ENCODE data around the gene REPIN1.
A peak's percentile ranks its signal among the peaks of the same experiment; 100 is the strongest.

The REPIN1 gene

DNA sequence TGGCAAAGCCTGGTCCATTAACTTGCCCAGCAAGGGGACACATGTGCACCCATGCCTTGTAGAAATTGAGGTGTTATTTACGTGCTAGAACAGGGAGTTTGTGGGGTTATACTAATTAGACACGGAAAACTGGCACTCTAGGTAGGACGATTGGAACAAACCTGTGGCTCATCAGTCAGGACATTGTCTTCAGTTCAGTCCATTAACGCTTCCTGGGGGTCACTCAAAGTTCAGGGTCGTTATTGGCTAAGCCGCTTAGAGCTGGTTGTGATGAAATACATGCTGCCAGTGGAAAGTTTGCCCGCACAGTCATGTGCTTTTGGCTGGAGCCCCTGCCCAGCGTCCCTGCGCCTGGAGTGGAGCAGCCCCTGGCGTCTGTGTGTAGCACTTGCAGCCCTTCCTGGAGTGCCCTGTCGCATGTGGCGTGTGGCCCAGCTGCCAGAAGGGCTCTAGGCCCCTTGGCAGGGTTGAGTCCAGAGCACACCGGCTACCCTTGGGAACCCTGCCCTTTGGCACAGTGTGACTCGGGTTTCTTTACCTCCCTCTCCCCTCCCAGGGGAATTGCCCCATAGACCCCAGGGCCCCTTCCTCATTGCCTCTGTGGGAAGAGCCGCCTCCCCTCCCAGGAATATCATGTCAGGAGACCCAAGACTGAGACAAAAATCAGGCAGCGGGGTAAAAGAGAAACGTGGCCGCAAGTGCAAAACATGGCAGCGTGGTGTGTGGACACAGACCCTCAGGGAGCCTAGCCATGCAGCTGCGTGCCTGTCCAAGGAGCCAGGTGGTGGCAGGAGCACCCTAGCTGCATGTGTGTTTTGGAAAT is 20.3 kb downstream of the REPIN1 start:
- peak in 54 of 56 donors; percentile 19 to 87 (median 76) for DNase-seq

DNA sequence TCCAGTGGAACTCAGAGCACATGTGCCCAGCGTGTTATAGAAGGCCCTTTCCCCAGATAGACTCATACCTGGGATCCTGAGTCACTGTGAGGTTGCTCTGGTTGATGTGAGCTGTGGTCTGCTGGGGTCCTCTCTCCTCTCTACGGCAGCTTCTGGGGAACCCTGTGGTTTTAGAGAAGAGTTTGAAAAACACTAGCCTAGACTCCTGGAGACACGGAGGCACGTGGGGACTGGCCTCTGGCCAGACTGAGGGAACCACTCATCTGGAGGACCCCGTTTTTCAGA is 20.9 kb downstream of the REPIN1 start:
- DNase-seq = no peak

DNA sequence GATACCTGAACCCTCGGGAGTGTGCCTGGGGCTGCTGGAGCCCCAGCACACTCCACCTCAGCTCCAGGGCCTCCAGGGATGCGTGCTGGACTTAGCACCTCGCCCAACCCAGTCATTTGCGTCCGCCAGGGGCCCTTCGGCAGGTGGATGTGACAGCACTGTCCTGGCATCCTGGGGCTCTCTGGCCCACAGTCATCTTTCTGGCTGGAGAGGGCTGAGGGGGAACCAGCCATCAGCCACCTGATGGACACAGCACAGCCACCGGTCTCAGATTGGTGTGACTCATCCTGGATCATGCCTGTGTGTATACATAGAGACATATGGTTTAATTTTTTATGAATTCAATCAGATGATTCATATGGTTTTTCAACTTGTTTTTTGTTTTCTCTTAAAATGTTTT is 21.6 kb downstream of the REPIN1 start:
- DNase-seq = no peak

DNA sequence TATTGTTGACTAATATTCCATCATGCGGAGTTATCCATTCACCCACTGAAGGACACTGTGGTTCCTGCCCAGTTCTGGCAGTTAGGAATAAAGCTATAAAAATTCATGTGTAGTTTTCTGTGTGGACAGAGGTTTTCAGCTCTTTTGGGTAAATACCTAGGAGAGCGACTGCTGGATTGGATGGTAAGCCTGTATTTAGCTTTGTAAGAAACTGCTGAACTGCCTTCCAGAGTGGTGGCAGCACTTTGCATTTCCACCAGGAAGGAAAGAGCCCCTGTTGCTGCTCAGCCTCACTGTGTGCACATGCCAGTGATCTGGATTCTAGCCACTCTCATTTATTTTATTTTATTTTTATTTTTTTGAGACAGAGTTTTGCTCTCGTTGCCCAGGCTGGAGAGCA is 24.7 kb downstream of the REPIN1 start:
- DNase-seq = no peak

DNA sequence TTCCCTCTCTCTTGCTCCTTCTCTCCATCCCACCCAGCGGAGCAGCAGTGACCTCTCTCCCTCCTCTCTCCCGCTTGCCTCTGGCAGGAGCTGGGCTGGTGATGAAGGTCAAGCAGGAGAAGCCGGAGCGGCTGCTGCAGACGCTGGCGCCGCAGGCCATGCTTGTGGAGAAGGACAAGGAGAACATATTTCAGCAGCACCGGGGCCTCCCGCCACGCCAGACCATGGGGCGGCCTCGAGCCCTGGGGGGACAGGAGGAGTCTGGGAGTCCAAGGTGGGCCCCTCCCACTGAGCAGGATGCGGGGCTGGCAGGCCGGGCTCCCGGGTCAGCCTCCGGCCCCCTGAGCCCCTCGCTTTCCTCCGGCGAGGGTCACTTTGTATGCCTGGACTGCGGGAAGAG is 27.8 kb downstream of the REPIN1 start:
- no peak for DNase-seq

DNA sequence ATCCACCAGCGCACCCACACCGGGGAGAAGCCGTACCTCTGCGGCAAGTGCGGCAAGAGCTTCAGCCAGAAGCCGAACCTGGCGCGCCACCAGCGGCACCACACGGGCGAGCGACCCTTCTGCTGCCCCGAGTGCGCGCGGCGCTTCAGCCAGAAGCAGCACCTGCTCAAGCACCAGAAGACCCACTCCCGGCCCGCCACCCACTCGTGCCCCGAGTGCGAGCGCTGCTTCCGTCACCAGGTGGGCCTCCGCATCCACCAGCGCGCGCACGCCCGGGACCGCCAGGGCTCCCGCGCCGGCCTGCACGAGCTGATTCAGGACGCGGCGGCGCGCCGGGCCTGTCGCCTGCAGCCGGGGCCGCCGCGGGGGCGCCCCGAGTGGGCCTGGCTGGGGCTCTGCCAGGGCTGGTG is 28.2 kb downstream of the REPIN1 start:
- no peak for DNase-seq

DNA sequence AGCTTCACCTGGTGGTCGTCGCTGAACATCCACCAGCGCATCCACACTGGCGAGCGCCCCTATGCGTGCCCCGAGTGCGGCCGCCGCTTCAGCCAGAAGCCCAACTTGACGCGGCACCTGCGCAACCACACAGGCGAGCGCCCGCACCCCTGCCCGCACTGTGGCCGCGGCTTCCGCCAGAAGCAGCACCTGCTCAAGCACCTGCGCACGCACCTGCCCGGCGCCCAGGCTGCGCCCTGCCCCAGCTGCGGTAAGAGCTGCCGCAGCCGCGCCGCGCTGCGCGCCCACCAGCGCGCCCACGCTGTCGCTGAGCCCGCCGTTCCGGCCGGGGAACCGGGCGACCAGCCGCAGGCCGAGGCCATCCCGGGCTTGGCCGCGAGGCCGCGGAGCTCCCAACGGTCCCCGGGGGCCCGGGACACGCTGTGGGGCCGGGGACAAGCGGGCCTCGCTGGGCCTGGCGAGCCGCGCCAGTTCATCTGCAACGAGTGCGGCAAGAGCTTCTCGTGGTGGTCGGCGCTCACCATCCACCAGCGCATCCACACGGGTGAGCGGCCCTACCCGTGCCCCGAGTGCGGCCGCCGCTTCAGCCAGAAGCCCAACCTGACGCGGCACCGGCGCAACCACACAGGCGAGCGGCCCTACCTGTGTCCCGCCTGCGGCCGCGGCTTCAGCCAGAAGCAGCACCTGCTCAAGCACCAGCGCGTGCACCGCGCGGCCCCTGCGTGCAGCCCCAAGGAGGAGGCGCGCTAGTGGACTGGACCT is 28.9 kb downstream of the REPIN1 start:
- no peak for DNase-seq

DNA sequence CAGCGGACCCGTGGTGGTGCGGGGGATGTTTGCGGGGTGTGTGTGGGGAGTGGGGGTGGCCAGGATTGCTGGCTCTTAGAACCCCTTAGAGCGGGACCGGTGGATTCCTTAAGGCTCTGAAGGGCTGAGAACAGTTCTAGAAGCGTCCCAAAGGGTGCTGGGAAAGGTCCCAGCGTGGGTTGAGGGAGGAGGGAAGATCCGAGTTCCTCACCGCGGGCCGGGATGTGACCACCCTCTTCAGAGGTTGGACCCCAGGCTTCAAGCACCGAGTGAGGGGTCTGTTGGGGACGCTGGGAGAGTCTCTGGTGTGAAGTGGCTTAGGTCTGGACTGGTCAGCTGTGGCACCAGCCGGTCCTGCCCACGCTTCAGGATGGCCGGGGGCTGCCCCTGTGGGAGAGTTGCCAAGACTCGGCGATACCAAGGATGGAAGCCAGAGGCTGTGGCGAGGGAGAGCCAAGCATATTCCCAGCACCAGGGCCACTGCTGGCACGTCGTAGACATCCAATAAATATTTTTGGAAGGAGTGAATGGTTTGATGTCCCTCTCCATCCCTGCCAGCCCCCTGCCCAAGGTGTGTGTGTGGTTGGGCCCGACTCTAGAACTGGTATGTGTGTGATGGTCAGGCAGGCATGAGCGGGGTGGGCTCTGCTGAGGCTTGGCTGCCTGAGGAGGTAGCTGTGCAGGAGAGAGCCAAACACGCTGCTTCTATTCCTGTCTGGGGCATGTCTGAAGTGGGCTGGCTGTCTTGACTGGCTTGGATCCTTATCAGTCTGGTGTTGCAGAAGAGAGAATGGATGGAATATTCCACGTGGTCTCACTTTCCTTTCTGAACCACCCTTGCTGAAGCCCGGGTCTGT is 29.7 kb downstream of the REPIN1 start:
- DNase-seq = no peak

DNA sequence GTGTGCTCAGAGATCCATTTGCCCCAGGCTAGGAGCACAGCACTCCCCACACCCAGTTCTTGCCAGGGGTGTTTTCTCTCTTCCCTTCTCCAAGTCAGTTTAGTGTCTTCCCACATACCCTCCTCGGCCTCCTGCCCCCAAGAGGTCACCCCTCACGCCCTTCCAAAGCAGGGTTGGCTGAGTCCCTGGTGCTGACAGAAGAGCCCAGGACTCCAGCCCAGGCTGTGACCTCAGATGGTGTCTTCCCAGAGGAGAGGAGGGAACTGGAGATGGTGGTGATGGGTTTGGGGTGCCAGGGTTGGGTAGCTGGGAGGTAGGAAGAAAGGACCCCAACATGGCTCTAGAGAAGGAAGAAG is 30.3 kb downstream of the REPIN1 start:
- no peak for DNase-seq

DNA sequence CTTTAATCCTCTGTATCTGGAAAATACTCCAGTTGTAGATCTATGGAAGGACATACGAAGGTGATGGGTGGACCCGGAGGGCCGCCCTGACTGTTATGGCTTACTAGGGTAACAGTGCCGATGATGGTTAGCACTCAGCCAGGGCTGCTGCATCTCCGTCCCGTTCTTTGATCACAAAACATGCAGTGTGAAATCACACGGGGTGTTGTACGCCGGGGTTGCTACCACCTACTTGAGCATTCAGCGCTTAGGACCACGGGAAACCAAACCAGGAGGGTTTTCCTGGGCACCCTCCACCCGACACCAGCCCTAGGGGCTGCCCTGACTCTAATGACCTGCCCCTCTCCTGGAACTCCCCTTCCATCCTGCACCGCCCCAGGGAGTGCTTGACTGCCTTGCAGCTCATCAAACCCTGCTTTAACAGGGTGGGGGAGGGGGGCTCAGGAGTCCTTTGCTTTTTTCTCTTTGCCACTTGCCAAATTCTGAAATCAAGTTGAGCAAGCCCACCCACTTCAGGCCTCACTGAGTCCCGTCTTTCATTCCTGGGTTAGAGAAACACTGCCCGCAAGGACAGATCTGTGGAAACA is 30.9 kb downstream of the REPIN1 start:
- no peak for DNase-seq

DNA sequence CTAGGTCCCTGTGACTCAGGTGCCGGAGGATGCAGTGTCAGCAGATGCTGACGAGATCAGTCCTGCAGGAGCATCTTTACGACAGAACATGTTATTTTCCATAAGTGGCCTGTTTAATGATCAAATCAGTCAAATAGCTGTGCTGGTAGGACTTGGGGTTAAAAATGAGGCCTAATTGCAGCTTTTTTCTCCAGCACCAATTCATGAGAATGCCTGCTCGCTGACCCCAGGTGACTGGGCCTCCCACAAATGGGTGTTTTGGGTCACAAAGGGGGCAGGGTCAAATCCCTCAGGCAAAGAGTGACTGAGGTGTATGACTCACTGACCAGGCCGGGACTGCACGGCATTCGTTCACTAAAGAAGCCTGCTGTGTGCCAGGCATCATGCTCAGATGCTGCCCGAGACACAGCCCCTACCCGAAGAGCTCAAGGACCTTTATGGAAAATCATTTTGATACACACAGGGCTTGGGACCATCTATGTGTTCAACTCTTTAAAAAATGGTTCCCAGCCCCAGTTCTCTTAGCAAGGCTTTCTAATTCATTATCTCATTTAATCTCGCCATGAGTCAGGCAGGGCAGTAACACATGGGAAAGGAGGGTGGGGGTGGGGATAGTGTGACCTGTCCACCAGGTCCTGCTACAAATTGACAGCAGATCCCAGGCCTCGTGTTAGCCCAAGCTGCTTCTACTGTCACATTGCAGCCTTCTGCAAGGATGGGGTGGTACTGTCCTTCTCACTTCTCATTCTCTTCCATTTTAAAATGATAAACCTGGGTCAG is 31.6 kb downstream of the REPIN1 start:
- DNase-seq = no peak

DNA sequence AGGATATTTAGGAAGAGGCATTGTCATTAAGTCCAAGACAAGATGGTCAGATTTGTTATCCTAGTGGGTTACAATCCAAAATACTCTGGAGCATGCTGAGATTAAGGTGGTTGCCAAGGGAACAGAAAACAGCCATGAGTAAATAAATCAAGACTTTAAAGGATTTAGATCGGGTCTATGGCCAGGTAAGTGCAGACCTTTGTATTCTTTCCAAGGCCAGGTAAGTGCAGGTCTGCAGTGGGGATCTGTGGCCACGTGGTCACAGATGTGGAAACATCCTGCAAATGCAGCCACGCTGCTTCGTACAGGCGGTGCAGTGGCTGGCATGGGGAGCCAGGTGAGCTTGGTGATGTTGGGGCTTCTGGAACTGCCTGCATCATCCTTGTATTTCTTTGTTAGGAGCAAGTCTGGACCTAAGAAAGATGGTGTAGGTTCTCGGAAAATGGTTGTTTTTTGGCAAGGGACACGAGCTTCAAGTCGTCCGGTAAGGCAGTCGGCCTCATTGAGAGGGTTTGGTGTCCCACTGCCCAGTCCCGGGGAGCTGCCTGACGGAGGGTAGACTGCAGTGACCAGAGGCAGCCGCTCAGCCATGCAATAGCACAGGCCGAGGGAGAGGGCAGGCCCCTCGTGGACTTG is 32.3 kb downstream of the REPIN1 start:
- no peak for DNase-seq

DNA sequence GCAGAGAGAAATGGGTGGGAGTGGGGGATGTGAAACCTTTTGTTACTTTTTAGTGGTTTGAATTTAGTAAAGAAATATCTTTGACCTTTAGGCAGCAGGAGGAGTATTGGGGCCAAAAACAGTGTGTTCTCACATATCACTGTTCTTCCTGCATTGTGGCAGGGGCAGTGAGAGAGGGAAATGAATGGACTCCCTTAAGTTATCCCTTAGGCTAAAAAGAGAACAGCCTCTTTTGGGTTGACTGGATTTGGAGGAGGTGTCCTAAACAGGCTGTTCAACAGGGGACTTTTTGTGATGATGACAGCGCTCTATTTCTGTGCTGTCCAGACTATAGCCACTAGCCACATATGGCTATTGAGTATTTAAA is 32.8 kb downstream of the REPIN1 start:
- DNase-seq = no peak

DNA sequence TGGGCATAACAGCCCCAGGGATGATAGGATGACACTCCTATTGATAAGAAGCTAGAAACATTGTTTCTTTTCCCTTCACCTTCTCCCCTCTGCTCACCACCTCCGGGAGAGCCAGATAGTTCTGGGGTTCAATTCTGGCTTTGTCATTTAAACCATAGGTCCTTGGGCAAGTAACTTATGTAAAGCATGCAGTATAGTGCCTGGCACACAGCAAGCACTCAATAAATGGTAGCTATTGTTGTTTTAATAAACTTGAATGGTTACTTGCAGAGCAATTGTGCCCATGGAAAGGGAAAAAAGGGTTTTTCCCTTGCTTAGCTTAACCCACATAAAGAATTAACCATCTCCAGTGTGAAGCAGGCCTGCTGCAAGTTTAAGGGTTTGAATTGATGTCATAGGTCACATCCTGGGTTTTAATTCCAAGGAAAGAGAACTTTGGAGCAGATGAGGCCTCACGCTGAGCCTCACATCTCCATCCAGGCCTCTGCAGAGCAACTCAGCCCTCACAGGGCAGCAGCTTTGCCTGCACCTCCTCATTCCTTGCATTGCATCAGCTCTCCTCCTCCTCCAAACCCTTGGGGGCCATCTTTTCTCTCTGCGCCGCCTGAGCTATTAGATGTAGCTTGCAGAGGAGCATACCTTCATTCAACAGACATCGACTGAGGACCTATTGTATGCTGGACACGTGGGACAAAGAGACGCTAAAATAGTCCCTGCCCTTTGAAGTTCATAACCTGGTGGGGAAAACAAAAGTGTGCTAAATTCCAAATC is 33.4 kb downstream of the REPIN1 start:
- no peak for DNase-seq

DNA sequence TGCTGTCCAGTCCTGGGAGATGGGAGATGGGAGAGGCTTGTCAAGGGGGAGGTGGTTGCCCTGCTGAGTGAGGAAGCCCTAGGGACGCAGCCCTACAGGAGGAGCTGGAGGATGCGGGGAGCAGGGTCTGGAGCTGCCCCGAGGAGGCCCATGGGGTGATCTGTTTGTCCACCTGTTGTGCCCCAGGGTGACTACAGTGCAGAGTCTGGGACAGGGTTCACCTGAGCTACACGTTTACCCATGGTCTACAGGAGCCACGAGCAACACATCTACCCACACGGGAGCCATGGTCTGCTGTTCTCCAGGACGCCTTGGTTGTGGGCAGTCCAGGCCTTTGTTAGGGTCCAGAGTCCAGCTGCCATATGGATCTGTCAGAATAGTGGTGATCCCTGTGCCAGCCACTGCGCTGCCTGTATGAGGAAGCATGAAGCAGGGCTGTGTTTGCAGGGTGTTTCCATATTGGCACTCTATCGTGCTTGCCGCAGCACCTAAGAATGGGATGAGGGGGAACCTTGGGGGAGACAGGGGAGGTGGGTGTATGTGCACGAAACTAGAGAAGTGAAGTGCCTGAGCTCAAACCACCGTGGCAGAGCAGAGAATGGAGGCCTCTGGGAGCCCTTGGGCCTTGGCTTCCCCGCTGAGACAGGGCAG is 34.2 kb downstream of the REPIN1 start:
- no peak for DNase-seq

DNA sequence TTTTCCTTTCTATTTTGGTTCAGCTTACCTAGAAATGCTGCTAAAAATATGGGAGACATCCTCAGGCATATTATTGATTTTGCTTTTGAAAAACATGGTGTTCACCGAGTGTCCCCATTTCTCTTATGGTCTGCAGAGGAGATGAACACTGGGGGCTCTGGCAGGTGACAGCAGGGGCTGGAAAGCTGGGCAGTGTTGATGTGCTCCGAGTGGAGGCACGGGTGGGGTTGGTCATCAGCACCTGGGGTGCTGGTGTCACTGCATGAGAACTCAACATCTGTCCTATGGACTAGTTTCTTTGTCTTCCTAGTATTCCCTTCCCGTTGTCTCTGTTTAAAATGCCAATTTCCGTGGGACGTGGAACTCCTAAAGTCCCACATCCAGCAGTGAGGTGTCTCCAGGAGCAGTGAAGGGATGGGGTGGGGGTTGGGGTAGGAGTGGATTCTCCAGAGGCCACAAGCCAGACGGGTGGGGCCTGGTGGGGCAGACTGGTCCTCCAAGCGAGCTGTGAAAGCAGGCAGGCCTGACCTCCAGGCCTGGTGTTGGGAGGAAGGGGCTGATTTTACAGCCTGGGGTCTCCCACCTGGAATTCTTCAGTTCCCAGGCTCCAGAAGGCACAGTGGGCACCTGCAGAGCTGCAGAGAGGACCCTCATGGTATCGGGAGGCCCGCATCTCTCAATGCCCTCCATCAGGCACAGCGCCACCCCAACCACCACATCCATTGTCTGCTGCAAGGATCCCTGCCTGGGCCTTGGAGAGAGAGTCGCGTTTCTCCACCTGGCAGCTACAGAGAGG is 35.0 kb downstream of the REPIN1 start:
- DNase-seq = no peak

DNA sequence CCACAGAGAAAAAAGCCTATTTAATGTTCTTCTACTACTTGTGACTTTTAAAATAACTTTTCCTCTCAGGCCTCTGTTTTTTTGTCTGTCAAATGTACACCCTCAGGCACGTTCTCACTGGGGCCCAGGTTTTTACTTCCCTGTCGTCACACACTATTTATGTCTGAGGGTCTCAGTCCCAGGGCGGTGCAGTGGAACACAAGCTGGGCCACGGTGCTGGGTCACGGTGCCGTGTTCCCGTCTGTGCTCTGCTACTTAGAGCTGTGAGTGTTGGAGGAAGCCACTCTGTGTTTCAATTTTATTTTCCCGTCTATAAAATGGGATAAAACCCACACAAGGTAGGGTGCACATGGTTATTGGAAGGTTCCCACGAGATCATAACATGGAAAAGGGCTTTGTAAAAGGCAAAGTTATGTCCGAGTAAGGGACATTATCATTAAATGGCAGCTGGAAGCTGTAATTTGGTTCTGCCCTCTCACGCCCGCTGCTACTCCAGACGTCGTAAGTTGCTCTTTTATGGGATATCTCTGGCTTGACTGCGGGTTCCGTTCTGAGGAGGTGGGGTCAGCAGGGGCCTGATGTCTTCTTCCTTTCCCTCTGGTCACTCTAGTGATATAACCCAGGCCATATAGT is 35.7 kb downstream of the REPIN1 start:
- peak in 1 of 56 donors; percentile 60 for DNase-seq

All from nucleus accumbens (tissue), 56 donors.